Loucy (cell line): ENCODE results near the gene CCDC57.

Experiments used
- H2AFZ ChIP-seq: fragments of 200-600 bp; sonication (generic); 2 replicates; pipeline ENCODE4 v1.6.0; 2016; ENCODE audit warnings: antibody characterized with exemption, mild to moderate bottlenecking, low read length, moderate library complexity
- H3F3A ChIP-seq: fragments of 200-600 bp; 2 replicates; pipeline ENCODE4 v1.6.0; 2016; ENCODE audit warnings: antibody characterized with exemption, low read depth, mild to moderate bottlenecking
- H3K27me3 ChIP-seq: fragments of 200-600 bp; sonication (generic); 2 replicates; pipeline ENCODE4 v1.6.1; 2014; ENCODE audit warnings: low read length, mild to moderate bottlenecking; ENCODE audit not compliant: insufficient read depth, poor library complexity, severe bottlenecking
- H3K36me3 ChIP-seq: fragments of 200-600 bp; sonication (generic); 2 replicates; pipeline ENCODE4 v1.6.1; 2016; ENCODE audit warnings: low read length; ENCODE audit not compliant: insufficient read depth
- H3K4me1 ChIP-seq: fragments of 200-600 bp; sonication (generic); 2 replicates; pipeline ENCODE4 v1.5.1; 2014; ENCODE audit warnings: low read length, mild to moderate bottlenecking; ENCODE audit not compliant: insufficient read depth, poor library complexity, severe bottlenecking
- H3K4me2 ChIP-seq: fragments of 200-600 bp; sonication (generic); 2 replicates; pipeline ENCODE4 v1.6.0; 2014; ENCODE audit warnings: antibody characterized with exemption, low read length, low read depth, mild to moderate bottlenecking; ENCODE audit not compliant: poor library complexity, severe bottlenecking
- H3K4me3 ChIP-seq: fragments of 200-600 bp; sonication (generic); 2 replicates; pipeline ENCODE4 v1.5.1; 2014; ENCODE audit warnings: low read length, mild to moderate bottlenecking, mixed read lengths; ENCODE audit not compliant: poor library complexity, severe bottlenecking
- H3K79me2 ChIP-seq: fragments of 200-600 bp; sonication (generic); 2 replicates; pipeline ENCODE4 v1.6.1; 2014; ENCODE audit warnings: low read length; ENCODE audit not compliant: insufficient read depth
- H3K9ac ChIP-seq: fragments of 200-600 bp; sonication (generic); 2 replicates; pipeline ENCODE4 v1.6.0; 2014; ENCODE audit warnings: mild to moderate bottlenecking, low read depth, low read length, moderate library complexity; ENCODE audit not compliant: poor library complexity, severe bottlenecking
- H3K9me2 ChIP-seq: fragments of 200-600 bp; sonication (generic); replicated peaks from 2 replicates; pipeline ENCODE4 v1.6.1; 2016; ENCODE audit warnings: low read depth, low read length, mixed read lengths
- H3K9me3 ChIP-seq: fragments of 200-600 bp; sonication (generic); 2 replicates; pipeline ENCODE4 v1.6.1; 2014; ENCODE audit warnings: mild to moderate bottlenecking, antibody characterized with exemption, low read length, low read depth; ENCODE audit not compliant: insufficient read depth
- H4K20me1 ChIP-seq: fragments of 200-600 bp; sonication (generic); 2 replicates; pipeline ENCODE4 v1.6.0; 2014; ENCODE audit warnings: antibody characterized with exemption, low read length, mild to moderate bottlenecking; ENCODE audit not compliant: insufficient read depth, poor library complexity, severe bottlenecking
- CTCF ChIP-seq: fragments of 200-600 bp; sonication (generic); conservative IDR thresholded peaks from 2 replicates; pipeline ENCODE4 v1.5.1; 2014; ENCODE audit warnings: mild to moderate bottlenecking, antibody characterized with exemption, low read length
- EZH2phosphoT487 ChIP-seq: fragments of 200-600 bp; IDR thresholded peaks from 2 replicates; pipeline ENCODE4 v1.6.1; 2018; ENCODE audit warnings: antibody characterized with exemption, mild to moderate bottlenecking, moderate library complexity, borderline replicate concordance

CCDC57 gene

GRCh38 chr17:82051776-82052637 lies 160.6 kb downstream of the CCDC57 start, which contains the start of the genes GPS1 and RFNG:
Gene GPS1, plus strand, starts transcription at chr17:82051898. Its CDS starts 34 bp downstream, at chr17:82051932.
Gene RFNG, minus strand, starts transcription at chr17:82051811. Its CDS starts 45 bp downstream, at chr17:82051766.
- peak within 1 kb of the TSS; percentile 83 for H3K4me2 ChIP-seq
- TF ChIP-seq EZH2phosphoT487 (no peak), CTCF (no peak)
- no peaks in the 10 kb centered on the region for H3K9me3 ChIP-seq
- no peaks in the 10 kb centered on the region for H3K9me2 ChIP-seq
- no peak within 1 kb of the TSS; the same call in 1 of the 2 replicates for H2AFZ ChIP-seq
- no peaks in the 10 kb centered on the region for H3K27me3 ChIP-seq
- H3K36me3 ChIP-seq, result peaks cover 11% of the 10 kb centered on the region; the same call in 1 of the 2 replicates
- H3K79me2 ChIP-seq, result peaks cover 28% of the 10 kb centered on the region
- peak within 1 kb of the TSS; percentile 75 for H3K9ac ChIP-seq
- no peaks in the 10 kb centered on the region for H3F3A ChIP-seq
- peak within 1 kb of the TSS; percentile 93 for H3K4me3 ChIP-seq
- H3K4me1 ChIP-seq, result peaks cover 21% of the 10 kb centered on the region
- peaks cover 11% of the 10 kb centered on the region for H4K20me1 ChIP-seq
